SK-N-SH treated with all-trans-retinoic acid at 6 μM for 48 hours (cell line): ENCODE data around the gene DHH.
A peak's percentile ranks its signal among the peaks of the same experiment; 100 is the strongest.

ENCODE experiments used
- ATAC-seq: fragments of 200-7000 bp; cut with Tn5 transposase; 3 replicates; pipeline ENCODE4 v1.9.1; 2020; ENCODE audit warnings: mild to moderate bottlenecking, moderate library complexity
- ARNTL ChIP-seq: fragments of 450-650 bp; formaldehyde crosslinking; IDR thresholded peaks from 2 replicates; pipeline ENCODE4 v1.5.0; 2020; ENCODE audit warnings: low read depth, mild to moderate bottlenecking, moderate library complexity, borderline replicate concordance
- BACH2 ChIP-seq: fragments of 250-450 bp; sonication (Bioruptor Pico); IDR thresholded peaks from 2 replicates; pipeline ENCODE4 v1.9.0; 2021; ENCODE audit warnings: mild to moderate bottlenecking, borderline replicate concordance
- CREB5 ChIP-seq: fragments of 250-450 bp; sonication (Bioruptor Pico); IDR thresholded peaks from 2 replicates; pipeline ENCODE4 v1.5.1; 2020; ENCODE audit warnings: low read depth, mild to moderate bottlenecking, moderate library complexity
- CSDC2 ChIP-seq: fragments of 250-450 bp; sonication (Bioruptor Pico); IDR thresholded peaks from 2 replicates; pipeline ENCODE4 v1.5.0; 2020; ENCODE audit warnings: mild to moderate bottlenecking, moderate library complexity
- ESRRG ChIP-seq: fragments of 250-450 bp; sonication (Bioruptor Pico); IDR thresholded peaks from 2 replicates; pipeline ENCODE4 v1.6.1; 2021; ENCODE audit warnings: mild to moderate bottlenecking
- GLIS3 ChIP-seq: fragments of 250-450 bp; sonication (Bioruptor Pico); IDR thresholded peaks from 2 replicates; pipeline ENCODE4 v1.5.0; 2020; ENCODE audit warnings: mild to moderate bottlenecking, moderate library complexity
- ISL1 ChIP-seq: fragments of 250-450 bp; sonication (Bioruptor Pico); IDR thresholded peaks from 2 replicates; pipeline ENCODE4 v2.1.2; 2022; ENCODE audit warnings: mild to moderate bottlenecking, moderate library complexity
- OSR1 ChIP-seq: fragments of 250-450 bp; sonication (Bioruptor Pico); IDR thresholded peaks from 2 replicates; pipeline ENCODE4 v1.8.0; 2022; ENCODE audit warnings: moderate library complexity, mild to moderate bottlenecking, inconsistent platforms
- PATZ1 ChIP-seq: fragments of 250-450 bp; sonication (Bioruptor Pico); IDR thresholded peaks from 2 replicates; pipeline ENCODE4 v1.8.0; 2020; ENCODE audit warnings: mild to moderate bottlenecking, moderate library complexity, borderline replicate concordance
- PPARA ChIP-seq: fragments of 250-450 bp; sonication (Bioruptor Pico); IDR thresholded peaks from 2 replicates; pipeline ENCODE4 v1.5.0; 2020; ENCODE audit warnings: mild to moderate bottlenecking, borderline replicate concordance
- RARB ChIP-seq: fragments of 250-450 bp; sonication (Bioruptor Pico); IDR thresholded peaks from 2 replicates; pipeline ENCODE4 v1.8.0; 2021; ENCODE audit warnings: mild to moderate bottlenecking, moderate library complexity
- SNAI2 ChIP-seq: fragments of 250-450 bp; sonication (Bioruptor Pico); IDR thresholded peaks from 2 replicates; pipeline ENCODE4 v1.5.0; 2020; ENCODE audit warnings: mild to moderate bottlenecking, moderate library complexity
- TOX ChIP-seq: fragments of 250-450 bp; sonication (Bioruptor Pico); IDR thresholded peaks from 2 replicates; pipeline ENCODE4 v1.8.0; 2021; ENCODE audit warnings: mild to moderate bottlenecking, moderate library complexity, borderline replicate concordance
- ZC3H10 ChIP-seq: fragments of 250-450 bp; sonication (Bioruptor Pico); IDR thresholded peaks from 2 replicates; pipeline ENCODE4 v1.5.1; 2021; ENCODE audit warnings: mild to moderate bottlenecking, moderate library complexity
- ZFP3 ChIP-seq: fragments of 250-450 bp; sonication (Bioruptor Pico); IDR thresholded peaks from 2 replicates; pipeline ENCODE4 v1.5.0; 2020; ENCODE audit warnings: mild to moderate bottlenecking, moderate library complexity
- ZFP30 ChIP-seq: fragments of 450-650 bp; formaldehyde crosslinking; IDR thresholded peaks from 2 replicates; pipeline ENCODE4 v1.5.0; 2022; ENCODE audit warnings: mild to moderate bottlenecking, moderate library complexity
- ZNF565 ChIP-seq: fragments of 450-650 bp; formaldehyde crosslinking; conservative IDR thresholded peaks from 2 replicates; pipeline ENCODE4 v1.5.0; 2020; ENCODE audit warnings: low read depth, mild to moderate bottlenecking, moderate library complexity
- ZNF70 ChIP-seq: fragments of 450-650 bp; formaldehyde crosslinking; IDR thresholded peaks from 2 replicates; pipeline ENCODE4 v1.5.0; 2020; ENCODE audit warnings: mild to moderate bottlenecking, moderate library complexity
- ZNF8 ChIP-seq: fragments of 450-650 bp; formaldehyde crosslinking; IDR thresholded peaks from 2 replicates; pipeline ENCODE4 v1.5.0; 2020; ENCODE audit warnings: mild to moderate bottlenecking, moderate library complexity
- TF ChIP-seq, protein P1 (sequence below): fragments of 250-450 bp; sonication (Bioruptor Pico); IDR thresholded peaks from 2 replicates; pipeline ENCODE4 v1.5.0; 2020; ENCODE audit warnings: mild to moderate bottlenecking, moderate library complexity
- TF ChIP-seq, protein P2 (sequence below): fragments of 250-450 bp; sonication (Bioruptor Pico); IDR thresholded peaks from 2 replicates; pipeline ENCODE4 v1.5.1; 2021; ENCODE audit warnings: mild to moderate bottlenecking, moderate library complexity

DHH gene

GRCh38 chr12:49109641-49110463 lies 15.3 kb upstream of the DHH start:
- TF ChIP-seq ZNF8 (CRISPR knock-in tag): no peak
- TF ChIP-seq PPARA: no peak
- no peak for TF ChIP-seq ZFP30 (CRISPR knock-in tag)
- TF ChIP-seq OSR1 (CRISPR knock-in tag): no peak
- TF ChIP-seq, protein P1, sequence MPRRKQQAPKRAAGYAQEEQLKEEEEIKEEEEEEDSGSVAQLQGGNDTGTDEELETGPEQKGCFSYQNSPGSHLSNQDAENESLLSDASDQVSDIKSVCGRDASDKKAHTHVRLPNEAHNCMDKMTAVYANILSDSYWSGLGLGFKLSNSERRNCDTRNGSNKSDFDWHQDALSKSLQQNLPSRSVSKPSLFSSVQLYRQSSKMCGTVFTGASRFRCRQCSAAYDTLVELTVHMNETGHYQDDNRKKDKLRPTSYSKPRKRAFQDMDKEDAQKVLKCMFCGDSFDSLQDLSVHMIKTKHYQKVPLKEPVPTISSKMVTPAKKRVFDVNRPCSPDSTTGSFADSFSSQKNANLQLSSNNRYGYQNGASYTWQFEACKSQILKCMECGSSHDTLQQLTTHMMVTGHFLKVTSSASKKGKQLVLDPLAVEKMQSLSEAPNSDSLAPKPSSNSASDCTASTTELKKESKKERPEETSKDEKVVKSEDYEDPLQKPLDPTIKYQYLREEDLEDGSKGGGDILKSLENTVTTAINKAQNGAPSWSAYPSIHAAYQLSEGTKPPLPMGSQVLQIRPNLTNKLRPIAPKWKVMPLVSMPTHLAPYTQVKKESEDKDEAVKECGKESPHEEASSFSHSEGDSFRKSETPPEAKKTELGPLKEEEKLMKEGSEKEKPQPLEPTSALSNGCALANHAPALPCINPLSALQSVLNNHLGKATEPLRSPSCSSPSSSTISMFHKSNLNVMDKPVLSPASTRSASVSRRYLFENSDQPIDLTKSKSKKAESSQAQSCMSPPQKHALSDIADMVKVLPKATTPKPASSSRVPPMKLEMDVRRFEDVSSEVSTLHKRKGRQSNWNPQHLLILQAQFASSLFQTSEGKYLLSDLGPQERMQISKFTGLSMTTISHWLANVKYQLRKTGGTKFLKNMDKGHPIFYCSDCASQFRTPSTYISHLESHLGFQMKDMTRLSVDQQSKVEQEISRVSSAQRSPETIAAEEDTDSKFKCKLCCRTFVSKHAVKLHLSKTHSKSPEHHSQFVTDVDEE (CRISPR knock-in tag): no peak
- TF ChIP-seq ZNF70: no peak
- TF ChIP-seq ISL1 (CRISPR knock-in tag): no peak
- no peak for TF ChIP-seq ZNF565 (CRISPR knock-in tag)
- TF ChIP-seq ESRRG (CRISPR knock-in tag): no peak
- no peak for TF ChIP-seq BACH2
- TF ChIP-seq ZFP3 (CRISPR knock-in tag): no peak
- TF ChIP-seq ZC3H10: no peak
- TF ChIP-seq, protein P2, sequence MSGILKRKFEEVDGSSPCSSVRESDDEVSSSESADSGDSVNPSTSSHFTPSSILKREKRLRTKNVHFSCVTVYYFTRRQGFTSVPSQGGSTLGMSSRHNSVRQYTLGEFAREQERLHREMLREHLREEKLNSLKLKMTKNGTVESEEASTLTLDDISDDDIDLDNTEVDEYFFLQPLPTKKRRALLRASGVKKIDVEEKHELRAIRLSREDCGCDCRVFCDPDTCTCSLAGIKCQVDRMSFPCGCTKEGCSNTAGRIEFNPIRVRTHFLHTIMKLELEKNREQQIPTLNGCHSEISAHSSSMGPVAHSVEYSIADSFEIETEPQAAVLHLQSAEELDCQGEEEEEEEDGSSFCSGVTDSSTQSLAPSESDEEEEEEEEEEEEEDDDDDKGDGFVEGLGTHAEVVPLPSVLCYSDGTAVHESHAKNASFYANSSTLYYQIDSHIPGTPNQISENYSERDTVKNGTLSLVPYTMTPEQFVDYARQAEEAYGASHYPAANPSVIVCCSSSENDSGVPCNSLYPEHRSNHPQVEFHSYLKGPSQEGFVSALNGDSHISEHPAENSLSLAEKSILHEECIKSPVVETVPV (CRISPR knock-in tag): no peak
- TF ChIP-seq, all 23 proteins: peak for 0
- peak; percentile 35 for ATAC-seq

DNA sequence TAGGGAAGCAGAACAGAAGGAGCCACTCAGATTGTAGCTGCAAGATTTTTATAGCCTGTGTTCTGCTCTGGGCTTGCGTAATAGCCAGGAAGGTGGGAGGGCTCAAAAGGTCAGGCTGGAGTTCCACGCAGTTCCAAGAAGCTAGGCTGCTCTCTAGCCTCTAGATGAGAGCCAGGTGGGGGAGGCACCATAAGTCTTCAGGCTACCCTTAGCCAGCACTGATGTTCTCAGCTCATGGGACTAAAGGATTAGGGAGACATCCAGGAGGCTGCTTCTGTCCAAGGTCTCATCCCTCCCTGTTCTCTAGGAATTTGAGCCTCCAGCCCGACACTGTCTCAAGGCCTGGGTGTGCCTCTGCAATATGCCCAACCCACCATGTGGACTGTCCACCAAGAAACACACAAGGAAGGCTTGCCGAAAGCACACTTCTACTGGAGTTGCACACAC lies 14.4 kb upstream of the DHH start:
- ATAC-seq: no peak
- TF ChIP-seq ZNF8 (CRISPR knock-in tag) (no peak), ISL1 (CRISPR knock-in tag) (no peak), PPARA (no peak), GLIS3 (CRISPR knock-in tag) (no peak), ZNF70 (no peak), BACH2 (no peak), ZC3H10 (no peak), TOX (CRISPR knock-in tag) (no peak), CREB5 (CRISPR knock-in tag) (no peak), ZFP30 (CRISPR knock-in tag) (no peak), RARB (CRISPR knock-in tag) (no peak), CSDC2 (CRISPR knock-in tag) (no peak), PATZ1 (CRISPR knock-in tag) (no peak), SNAI2 (CRISPR knock-in tag) (no peak), ARNTL (no peak), OSR1 (CRISPR knock-in tag) (no peak), ZFP3 (CRISPR knock-in tag) (no peak), ZNF565 (CRISPR knock-in tag) (no peak)
- TF ChIP-seq, protein P2 (CRISPR knock-in tag): no peak
